HG03196 (cell line): ENCODE results near the gene PDS5B.
"Not testable (repeated sequence)": the region's sequence is repeated elsewhere in the genome, so short reads cannot be mapped to it uniquely, and the experiment has no call there.

Experiments
- ATAC-seq: cut with Tn5 transposase; IDR thresholded peaks from one replicate; pipeline ENCODE4 v1.9.1; 2021; ENCODE audit not compliant: unreplicated experiment

Gene PDS5B, protein sequence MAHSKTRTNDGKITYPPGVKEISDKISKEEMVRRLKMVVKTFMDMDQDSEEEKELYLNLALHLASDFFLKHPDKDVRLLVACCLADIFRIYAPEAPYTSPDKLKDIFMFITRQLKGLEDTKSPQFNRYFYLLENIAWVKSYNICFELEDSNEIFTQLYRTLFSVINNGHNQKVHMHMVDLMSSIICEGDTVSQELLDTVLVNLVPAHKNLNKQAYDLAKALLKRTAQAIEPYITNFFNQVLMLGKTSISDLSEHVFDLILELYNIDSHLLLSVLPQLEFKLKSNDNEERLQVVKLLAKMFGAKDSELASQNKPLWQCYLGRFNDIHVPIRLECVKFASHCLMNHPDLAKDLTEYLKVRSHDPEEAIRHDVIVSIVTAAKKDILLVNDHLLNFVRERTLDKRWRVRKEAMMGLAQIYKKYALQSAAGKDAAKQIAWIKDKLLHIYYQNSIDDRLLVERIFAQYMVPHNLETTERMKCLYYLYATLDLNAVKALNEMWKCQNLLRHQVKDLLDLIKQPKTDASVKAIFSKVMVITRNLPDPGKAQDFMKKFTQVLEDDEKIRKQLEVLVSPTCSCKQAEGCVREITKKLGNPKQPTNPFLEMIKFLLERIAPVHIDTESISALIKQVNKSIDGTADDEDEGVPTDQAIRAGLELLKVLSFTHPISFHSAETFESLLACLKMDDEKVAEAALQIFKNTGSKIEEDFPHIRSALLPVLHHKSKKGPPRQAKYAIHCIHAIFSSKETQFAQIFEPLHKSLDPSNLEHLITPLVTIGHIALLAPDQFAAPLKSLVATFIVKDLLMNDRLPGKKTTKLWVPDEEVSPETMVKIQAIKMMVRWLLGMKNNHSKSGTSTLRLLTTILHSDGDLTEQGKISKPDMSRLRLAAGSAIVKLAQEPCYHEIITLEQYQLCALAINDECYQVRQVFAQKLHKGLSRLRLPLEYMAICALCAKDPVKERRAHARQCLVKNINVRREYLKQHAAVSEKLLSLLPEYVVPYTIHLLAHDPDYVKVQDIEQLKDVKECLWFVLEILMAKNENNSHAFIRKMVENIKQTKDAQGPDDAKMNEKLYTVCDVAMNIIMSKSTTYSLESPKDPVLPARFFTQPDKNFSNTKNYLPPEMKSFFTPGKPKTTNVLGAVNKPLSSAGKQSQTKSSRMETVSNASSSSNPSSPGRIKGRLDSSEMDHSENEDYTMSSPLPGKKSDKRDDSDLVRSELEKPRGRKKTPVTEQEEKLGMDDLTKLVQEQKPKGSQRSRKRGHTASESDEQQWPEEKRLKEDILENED (N-terminal part only)

DNA sequence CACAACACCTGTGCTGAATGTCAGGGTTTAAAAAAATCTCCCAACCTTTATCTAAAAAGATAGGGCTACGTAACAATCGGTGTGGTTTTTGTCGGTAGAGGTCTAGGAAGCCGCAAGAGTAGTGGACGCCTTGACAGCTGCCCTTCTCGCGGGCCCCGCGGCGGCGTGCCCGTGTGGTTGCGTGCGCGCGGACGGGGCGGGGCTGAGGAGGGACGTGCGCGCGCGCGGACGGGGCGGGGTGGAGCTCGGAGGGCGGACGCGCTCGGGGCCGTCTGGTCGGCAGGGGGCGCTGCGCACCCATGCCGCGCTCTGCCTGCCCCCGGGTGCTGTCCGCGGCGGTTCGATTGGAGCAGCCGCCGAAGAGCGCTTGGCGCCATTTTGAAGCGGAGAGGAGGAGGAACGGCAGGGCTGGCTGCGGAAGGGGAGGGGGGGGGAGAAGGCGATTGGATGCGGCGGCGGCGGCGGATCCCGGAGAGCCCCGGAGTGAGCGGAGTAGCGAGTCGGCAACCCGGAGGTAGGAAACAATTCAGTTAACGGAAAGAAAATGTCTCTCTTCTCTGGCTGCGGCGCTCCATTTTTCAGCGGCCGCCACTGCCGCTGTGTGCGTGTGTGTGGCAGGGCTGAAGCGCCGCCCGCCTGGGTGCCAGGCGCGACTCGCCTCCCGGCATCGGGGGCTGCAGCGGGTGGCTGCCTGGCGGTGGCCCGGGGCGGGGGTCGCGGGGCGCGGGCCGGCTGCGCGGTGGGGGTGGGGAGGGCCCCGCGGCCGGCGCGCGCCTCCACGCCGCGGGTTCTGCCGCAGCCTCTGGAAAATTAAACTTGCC lies at the start of gene PDS5B:
PDS5B (plus strand) TSS at position 373 of the 821 bp plus-strand sequence. CDS start 62,321 bp downstream, outside the sequence.
- ATAC-seq: peak; percentile 88

DNA sequence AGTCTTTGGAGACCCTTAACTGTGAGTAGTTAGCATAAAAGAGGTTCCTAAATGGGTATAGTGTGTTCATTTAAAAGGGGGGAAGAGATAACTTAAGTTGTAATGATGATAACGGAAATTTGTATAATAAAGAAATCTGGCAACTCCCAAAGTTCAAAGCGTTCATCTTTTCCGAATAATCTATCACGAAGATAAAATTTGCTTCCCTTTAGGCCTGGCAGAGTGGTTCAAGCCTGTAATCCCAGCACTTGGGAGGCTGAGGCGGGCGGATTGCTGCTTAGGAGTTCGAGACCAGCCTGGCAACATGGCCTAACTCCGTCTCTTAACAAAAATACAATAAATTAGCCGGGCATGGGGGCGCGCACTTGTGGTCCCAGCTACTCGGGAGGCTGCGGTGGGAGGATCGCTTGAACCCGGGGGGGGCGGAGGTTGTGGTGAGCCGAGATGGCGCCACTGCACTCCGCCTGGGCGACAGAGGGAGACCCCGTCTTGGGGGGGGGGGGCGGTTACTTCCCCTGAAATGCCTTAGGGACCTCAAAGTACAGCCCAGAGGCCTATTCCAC lies 48.6 kb upstream of the PDS5B start:
- no peak for ATAC-seq

DNA sequence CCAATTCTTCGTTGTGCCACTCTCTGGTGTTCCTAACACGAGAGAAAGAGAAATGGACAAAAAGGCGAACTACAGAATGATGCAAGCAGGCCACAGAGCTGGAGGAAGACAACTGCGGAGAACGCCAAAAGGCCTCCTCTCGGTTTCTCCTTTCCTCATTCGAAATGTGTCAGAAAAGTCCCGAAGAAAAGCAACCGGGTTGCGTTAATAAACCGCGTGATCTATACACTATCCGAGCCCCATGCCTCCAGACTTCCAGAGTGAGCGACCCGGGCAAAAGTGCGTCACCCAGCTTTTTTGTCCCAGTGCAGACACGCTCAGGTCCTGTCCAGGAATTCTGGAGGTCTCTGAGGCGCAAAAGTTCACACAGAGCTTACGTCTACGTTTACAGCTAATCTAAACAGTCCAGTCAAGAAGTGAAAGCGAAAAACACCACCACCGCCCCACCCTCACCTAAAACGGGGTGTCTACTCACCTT lies 48.1 kb upstream of the PDS5B start:
- peak; percentile 83 for ATAC-seq

DNA sequence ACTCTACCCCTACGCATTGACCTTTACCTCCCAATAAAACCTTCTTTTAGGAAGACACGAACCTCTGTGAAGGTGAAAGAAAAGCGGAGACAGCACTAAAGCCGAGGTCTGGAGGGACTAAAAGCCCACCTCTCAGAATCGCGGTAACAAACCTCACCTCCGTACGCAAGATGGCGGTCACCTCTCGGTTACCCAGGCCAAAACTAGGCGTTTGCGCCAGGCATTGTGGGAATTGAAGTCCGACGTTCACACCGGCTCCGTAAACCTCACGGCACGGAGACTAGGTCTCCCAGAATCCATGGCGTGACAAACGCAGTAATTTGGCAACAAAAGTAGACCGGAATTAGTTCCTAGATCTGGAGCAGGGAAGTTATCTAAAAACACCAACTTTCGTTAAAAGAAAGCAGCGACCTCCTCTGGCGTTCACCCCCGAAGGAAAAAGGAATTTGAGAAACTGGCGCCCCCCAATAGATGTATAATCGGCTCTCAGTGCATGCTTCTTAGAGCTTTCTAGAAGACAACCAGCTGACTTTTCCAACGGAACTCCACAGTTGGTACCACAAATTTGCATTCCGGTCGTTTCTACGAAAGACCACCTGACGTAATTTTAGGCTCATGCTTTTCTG lies 47.5 kb upstream of the PDS5B start, which contains the start of gene N4BP2L2:
N4BP2L2 (minus strand) TSS at position 175 of the 626 bp plus-strand sequence. CDS start 1,768 bp downstream, outside the sequence.
- ATAC-seq: peak; percentile 98

DNA sequence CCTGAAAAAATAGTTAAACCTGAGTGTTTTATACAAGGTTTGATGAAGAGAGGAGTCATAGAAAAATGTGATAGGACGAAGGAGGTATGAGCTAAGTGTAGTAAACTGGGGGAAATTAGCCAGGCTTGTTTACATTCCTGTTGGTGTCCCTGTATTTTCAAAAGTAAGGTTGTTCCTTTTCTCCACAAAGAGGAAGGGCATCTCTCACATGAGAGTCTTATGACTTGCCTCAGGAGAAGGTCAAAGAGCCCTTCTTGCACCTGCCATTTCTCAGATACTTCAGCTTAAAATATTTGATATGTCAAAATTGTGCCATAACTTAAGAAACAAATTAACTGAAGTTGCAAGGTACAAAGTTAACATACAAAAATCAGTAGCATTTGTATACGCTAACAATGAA lies 44.0 kb upstream of the PDS5B start:
- ATAC-seq: no peak

DNA sequence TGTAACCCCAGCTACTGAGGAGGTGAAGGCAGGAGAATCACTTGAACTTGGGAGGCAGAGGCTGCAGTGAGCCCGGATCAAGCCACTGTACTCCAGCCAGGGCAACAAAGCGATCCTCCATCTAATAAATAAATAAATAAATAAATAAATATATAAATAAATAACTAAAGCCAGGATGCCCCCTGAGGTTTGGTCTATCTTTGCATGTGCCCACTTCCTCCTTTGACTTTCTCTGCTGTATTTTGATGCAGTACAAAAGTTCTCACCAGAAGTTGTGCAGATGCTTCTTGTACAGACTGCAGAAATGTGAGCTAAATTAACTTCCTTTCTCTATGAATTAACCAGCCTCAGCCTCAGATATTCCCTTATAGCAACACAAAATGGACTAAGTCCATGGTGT lies 41.2 kb upstream of the PDS5B start:
- ATAC-seq: no peak

DNA sequence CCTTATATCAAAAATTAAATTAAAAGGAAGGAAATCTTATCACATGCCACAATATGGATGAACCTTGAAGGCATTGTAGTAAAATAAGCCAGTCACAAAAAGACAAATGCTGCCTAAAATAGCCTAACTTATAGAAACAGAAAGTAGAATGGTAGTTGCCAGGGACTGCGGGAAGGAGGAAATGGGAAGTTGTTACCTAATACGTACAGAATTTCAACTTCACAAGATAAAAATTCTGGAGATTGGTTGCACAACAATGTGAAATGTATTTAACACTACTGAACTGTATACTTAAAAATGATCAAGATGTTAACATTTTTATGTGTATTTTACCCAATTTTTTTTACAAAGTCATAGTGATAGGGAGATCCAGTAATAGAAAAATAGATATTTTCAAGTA lies 37.4 kb upstream of the PDS5B start:
- ATAC-seq: no peak

DNA sequence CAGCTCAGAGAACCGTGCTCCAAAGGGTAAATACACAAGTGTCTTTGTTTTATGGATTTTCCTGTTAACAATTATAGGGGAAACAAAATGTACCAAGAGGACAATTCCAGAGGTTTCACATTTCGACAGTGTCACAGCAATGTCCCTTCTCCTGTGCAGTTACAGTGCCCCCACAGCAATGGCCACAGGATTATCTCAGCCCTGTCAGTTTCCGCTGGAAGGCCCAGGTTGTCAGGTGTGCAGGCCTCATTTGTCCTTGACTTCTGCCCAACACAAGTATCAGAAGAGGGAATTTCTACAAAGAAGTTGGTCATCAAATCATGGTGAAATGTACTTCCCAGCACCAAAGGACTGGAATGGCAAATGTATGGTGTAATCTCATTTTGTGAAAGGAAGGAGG lies 36.5 kb upstream of the PDS5B start:
- ATAC-seq: no peak

DNA sequence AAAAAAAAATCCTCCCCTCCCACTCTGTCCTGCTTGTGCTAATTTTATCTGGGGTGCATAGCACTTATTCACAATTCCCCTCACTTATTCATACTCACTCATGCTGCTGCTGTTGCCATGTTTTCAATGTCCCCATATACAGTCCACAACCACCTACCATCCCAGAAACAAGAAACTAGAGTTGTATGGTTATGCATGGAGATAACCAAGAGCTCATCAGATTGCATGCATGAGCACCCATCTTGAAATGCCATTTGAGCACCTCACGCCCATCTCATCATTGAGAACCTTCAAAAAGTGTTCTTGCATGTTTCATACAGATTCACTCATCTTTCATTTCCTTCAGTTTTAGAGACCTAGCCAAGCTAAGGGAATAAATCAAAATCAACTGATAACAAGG lies 32.5 kb upstream of the PDS5B start:
- no peak for ATAC-seq

DNA sequence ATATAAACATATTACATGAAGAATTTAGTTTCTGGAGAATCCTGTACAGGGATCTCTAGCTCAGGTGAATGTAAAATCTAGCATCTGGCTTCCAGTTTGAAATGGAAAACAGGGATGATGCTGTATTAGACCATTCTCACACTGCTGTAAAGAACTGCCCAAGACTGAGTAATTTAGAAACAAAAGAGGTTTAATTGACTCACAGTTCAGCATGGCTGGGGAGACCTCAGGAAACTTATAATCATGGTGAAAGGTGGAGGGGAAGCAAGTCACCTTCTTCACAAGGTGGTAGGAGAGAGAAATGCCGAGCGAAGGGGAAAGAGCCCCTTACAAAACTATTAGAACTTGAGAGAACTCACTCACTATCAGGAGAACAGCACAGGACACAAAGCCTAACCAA lies 30.6 kb upstream of the PDS5B start:
- ATAC-seq: no peak

DNA sequence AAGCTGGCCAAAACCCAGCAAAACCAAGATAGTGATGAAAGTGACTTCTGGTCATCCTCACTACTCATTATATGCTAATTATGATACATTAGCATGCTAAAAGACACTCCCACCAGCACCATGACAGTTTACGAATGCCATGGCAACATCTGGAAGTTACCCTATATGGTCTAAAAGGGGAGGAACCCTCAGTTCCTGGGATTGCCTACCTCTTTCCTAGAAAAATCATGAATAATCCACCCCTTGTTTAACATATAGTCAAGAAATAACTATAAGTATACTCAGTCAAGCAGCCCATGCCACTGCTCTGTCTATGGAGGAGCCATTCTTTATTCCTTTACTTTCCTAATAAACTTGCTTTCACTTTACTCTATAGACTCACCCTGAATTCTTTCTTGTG lies 25.4 kb upstream of the PDS5B start:
- ATAC-seq: not testable (repeated sequence)

DNA sequence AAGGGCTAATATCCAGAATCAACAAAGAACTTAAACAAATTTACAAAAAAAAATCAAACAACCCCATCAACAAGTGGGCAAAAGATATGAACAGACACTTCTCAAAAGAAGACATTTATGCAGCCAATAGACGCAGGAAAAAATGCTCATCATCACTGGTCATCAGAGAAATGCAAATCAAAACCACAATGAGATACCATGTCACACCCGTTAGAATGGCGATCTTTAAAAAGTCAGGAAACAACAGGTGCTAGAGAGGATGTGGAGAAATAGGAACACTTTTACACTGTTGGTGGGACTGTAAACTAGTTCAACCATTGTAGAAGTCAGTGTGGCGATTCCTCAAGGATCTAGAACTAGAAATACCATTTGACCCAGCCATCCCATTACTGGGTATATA lies 10.6 kb upstream of the PDS5B start:
- ATAC-seq: not testable (repeated sequence)

DNA sequence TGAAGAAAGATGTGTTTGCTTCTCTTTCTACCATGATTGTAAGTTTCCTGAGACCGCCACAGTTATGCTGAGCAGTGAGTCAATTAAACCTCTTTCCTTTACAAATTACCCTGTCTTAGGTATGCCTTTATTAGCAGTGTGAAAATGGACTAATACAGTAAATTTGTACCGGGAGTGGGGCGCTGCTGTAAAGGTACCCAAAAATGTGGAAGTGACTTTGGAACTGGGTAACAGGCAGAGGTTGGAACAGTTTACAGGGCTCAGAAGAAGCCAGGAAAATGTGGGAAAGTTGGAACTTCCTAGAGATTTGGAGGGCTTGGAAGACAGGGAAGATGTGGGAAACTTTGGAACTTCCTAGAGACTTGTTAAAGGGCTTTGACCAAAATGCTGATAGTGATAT lies 9.2 kb upstream of the PDS5B start:
- ATAC-seq: no peak

DNA sequence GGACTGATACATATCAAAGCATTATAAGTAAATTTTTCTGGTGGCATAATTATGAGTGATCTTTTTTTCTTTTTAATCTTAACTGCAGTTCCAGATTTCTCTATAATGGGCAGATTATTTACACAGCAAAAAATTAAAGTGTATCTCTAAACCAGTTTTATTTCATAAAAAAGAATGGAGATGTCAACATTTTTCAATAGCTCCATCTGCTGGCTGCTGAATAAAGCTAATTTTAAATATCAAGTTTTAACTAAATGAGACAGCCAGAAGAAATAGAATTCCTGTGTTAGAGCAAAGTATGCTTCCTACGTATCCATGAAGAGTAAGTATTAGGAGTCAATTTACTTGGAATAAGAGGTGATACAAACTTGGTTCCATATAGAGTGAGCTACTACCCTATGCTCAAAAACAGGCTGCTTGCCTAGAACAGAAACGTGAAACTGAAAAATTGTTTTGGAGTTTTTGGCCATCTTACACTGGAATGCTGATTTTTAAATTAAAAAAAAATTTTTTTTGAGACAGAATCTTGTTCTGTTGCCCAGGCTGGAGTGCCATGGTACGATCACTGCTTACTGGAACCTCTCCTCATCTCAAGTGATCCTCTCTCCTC lies 5.0 kb upstream of the PDS5B start:
- no peak for ATAC-seq

DNA sequence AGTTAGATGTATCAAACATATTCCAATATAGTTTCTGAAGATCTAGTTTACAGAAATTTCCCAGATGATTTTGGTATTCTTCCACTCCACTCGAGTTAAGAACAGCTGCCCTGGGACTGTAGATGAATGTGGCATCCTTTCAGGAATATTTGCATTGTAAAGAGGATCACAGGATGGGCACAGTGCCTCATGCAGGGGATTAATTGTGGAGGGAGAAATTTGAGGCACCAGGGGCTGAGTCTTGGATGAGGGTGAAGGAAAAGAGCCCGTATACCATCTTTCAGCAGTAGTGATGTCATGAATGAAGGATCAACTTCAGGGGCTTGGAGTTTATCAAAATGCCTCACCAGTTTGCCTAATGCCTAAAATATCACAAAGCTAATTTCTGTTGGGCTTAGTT lies 4.0 kb upstream of the PDS5B start:
- ATAC-seq: no peak

DNA sequence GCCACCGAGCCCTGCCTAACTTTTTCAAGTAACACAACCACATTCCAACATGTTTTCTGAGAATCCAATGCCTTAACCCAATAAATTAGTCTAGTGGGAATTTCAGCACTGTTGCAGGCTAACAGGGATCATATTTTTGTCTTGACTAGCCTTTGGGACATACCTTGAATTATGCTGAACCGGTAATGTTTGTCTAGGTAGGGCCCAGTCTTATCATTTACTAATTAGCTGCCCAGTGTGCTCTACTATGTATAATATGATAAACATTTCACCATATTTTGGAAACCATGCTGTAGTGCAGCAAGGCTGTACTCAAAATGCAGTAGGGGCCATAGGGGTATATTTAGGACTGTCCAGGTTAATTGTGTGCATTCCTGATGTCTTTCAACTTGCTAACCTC lies 3.3 kb upstream of the PDS5B start:
- ATAC-seq: no peak

DNA sequence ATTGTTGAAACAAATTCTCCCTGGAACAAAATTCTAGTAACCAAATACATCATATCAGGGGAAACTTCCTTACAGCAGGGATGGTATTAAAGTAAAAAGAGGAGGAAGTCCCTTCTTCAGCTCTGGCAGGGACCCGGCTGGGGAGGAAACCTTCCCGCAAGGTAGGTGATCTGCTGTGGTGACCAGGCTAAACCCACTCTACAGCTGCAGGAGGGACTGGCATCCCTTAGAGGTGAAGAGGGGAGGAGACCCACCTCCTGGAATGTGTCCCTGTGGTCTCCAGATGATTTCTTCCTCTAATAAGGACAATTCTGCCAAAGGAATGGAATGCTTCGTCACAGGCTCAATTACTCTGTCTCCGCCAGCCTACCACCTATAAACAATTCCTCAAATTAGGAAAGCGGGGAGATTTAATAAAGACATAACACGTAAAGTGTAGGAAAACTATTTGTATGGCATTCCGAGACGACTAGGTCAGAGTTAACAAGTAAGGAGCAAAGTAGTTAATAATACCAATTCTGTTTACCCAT lies 637 bp upstream of the PDS5B start:
- ATAC-seq: no peak

DNA sequence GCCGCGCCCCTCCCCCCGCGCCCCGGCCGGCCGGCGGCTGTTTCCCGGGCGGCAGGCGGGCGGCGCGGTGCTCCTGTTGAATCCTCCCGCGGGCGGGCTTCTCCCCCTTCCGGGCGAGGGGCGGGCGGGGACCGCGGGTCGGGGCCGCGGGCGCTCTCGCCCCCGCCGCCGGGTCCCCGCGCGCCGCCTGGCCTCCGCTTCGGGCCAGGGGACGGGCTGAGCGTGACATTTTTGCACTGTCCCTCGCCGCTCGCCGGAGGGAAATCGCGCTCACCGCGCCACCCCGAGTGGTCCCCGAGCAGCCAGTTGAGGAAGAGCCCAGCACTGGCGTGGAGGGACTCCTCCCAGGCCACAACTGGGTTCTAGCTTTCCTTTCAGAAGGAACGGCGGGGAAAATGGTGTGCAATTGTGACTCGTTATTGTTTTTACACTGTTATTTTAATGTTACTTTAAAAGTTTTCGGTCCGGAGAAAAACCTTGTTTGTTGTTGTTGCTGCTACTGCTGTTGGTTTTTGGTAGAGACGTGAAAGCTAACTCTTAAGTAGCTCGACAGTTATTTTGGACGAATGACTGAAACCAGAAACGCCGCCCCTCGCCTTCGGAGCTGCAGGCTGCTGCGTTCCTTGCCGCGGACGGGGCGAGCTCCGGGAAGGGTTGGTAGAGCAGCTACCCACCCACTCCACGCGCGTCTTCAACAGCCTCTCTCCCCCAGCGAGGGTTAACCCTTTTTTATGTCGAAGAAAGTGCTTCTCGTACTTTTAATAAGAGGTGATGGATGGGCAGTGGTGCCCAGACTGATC lies 959 bp downstream of the PDS5B start:
- ATAC-seq: peak; percentile 37
